T-cell (primary cell): ENCODE results near the gene DHX36. TPM values are rescaled to one million over a fixed set of nuclear protein-coding genes. Genes with fewer than 3 reads are reported as not detected.

Experiments used
- ATAC-seq, 4 experiments: fragments of 200-7000 bp in 3 of 4; fragments of 150-1000 bp in 1 of 4; cut with Tn5 transposase; replicated peaks in 1 of 4; 1 replicate in 3 of 4; 2 replicates in 1 of 4; pipeline ENCODE4 v1.10.0; 2021; ENCODE audit warnings: moderate library complexity in 3 of 4, mild to moderate bottlenecking in 2 of 4, moderate number of reproducible peaks in 1 of 4
- CTCF ChIA-PET, 2 donors: fragments of 300-600 bp; sonication (Branson Sonifier 250); formaldehyde crosslinking; loops; one replicate each; lab custom pipeline; 2022; ENCODE audit warnings: antibody characterized with exemption in 2 of 2; lab: Charles Lee
- POLR2A ChIA-PET, 2 donors: fragments of 300-600 bp; sonication (Branson Sonifier 250); formaldehyde crosslinking; loops; one replicate each; lab custom pipeline; 2022; ENCODE audit warnings: antibody characterized with exemption in 2 of 2; lab: Charles Lee
- DNase-seq, 35 experiments: peaks; one replicate each; pipeline versions ENCODE4 v3.0.0 to v3.0.0-alpha.2; 2013 to 2023
- H3K27ac ChIP-seq: one replicate; pipeline ENCODE4 v1.5.1; 2013; ENCODE audit warnings: low read length
- H3K27me3 ChIP-seq, 2 experiments: replicated peaks in 1 of 2; 1 replicate in 1 of 2; 2 replicates in 1 of 2; pipeline versions ENCODE4 v1.6.1 to v1.7.0; 2013; ENCODE audit warnings: low read length in 1 of 2, mixed read lengths in 1 of 2; ENCODE audit not compliant: control insufficient read depth in 2 of 2, insufficient read depth in 2 of 2; ENCODE audit errors: extremely low read depth in 1 of 2
- H3K36me3 ChIP-seq, 2 donors: 1 replicate in 1 of 2; 2 replicates in 1 of 2; pipeline versions ENCODE4 v1.6.1 to v1.7.0; 2013; ENCODE audit warnings: low read length in 1 of 2; ENCODE audit not compliant: control insufficient read depth in 2 of 2, insufficient read depth in 1 of 2; ENCODE audit errors: extremely low read depth in 1 of 2
- H3K4me1 ChIP-seq, 2 experiments: 1 replicate in 1 of 2; 2 replicates in 1 of 2; pipeline versions ENCODE4 v1.6.1 to v1.7.0; 2013; ENCODE audit warnings: low read length in 2 of 2, mixed read lengths in 1 of 2; ENCODE audit not compliant: insufficient read depth in 2 of 2, control insufficient read depth in 1 of 2; ENCODE audit errors: extremely low read depth in 1 of 2
- H3K4me3 ChIP-seq, 2 donors: 1 replicate in 1 of 2; 2 replicates in 1 of 2; pipeline versions ENCODE4 v1.5.1 to v1.7.0; 2013; ENCODE audit warnings: mild to moderate bottlenecking in 2 of 2, low read length in 1 of 2, moderate library complexity in 1 of 2; ENCODE audit not compliant: control insufficient read depth in 1 of 2; ENCODE audit errors: extremely low read depth in 1 of 2
- H3K9me3 ChIP-seq: 2 replicates; pipeline ENCODE4 v1.7.0; 2013
- H3K27ac Mint-ChIP-seq, 2 donors: one replicate each; pipeline ENCODE4 v1.8.0; 2020 to 2021; ENCODE audit warnings: mild to moderate bottlenecking in 2 of 2, mixed read lengths in 2 of 2
- H3K27me3 Mint-ChIP-seq, 2 donors: one replicate each; pipeline ENCODE4 v1.8.0; 2021 to 2022; ENCODE audit warnings: mixed read lengths in 2 of 2
- H3K36me3 Mint-ChIP-seq: one replicate; pipeline ENCODE4 v1.8.0; 2021; ENCODE audit warnings: mixed read lengths
- H3K4me1 Mint-ChIP-seq, 3 donors: one replicate each; pipeline ENCODE4 v1.8.0; 2020 to 2022; ENCODE audit warnings: mixed read lengths in 3 of 3, mild to moderate bottlenecking in 1 of 3
- H3K4me3 Mint-ChIP-seq, 3 donors: one replicate each; pipeline ENCODE4 v1.8.0; 2020 to 2022; ENCODE audit warnings: mild to moderate bottlenecking in 3 of 3, mixed read lengths in 3 of 3, moderate library complexity in 3 of 3
- H3K9me3 Mint-ChIP-seq, 3 donors: one replicate each; pipeline ENCODE4 v1.8.0; 2020 to 2022; ENCODE audit warnings: mixed read lengths in 3 of 3
- WGBS: methylation state at CpG from one replicate; pipeline ENCODE4 v1.1.5; 2013; ENCODE audit warnings: missing lambda C conversion rate; ENCODE audit not compliant: insufficient coverage; 5-methylcytosine and 5-hydroxymethylcytosine counted together
- total RNA-seq, 35 experiments: library from RNA in 6 of 35; stranded (reverse) in 6 of 35; fragments of 120-200 nt in 1 of 35; gene quantifications; one replicate each; pipeline versions ENCODE4 v1.2.1 to v1.2.4 and lab custom pipeline; 2013 to 2026

Gene DHX36
- total RNA-seq, 5 donors from 2014 or later (not counting 1 experiment from before 2014, with no cell fraction given) = 70.3 to 104 (median 76.8) TPM

DNA sequence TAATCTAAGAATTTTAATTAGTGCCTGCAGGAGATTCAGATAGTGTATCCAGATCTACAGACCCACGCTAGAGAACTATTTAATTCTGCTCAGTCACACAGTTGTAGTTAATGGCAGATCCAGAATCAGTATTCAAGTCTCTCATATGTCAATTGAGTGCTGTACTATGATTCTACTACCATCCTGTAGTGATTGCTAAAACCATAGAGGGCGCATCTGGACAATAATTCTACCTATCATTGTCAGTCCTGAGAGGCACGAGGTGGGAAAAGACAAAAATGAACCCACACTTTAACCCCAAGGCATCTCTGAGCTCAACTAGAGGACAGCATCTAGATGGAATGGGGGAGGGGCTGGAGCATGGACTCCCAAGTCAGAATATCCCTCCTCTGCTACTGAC lies 22.7 kb downstream of the DHX36 start:
- no peak overlapping the region for H3K27ac Mint-ChIP-seq
- Histone ChIP-seq H3K4me3 (no peak overlapping the region), H3K27ac (no peak overlapping the region), H3K27me3 (no peaks in the 10 kb centered on the region), H3K4me1 (no peaks in the 10 kb centered on the region), H3K9me3 (no peaks in the 10 kb centered on the region), H3K36me3 (peaks cover 4 to 72% of the 10 kb centered on the region in 2 donors)
- POLR2A ChIA-PET = interaction anchor here in 1 of 2 donors (0.6 kb wide), 1 partner anchor 21 kb away, joined by 3 read pairs; no protein-coding TSS in a partner anchor
- H3K4me3 Mint-ChIP-seq = no peak overlapping the region
- peaks cover 56% of the 10 kb centered on the region for H3K36me3 Mint-ChIP-seq
- H3K4me1 Mint-ChIP-seq = peaks cover 0 to 7% (median 3%) of the 10 kb centered on the region in 3 donors
- no peaks in the 10 kb centered on the region for H3K27me3 Mint-ChIP-seq
- WGBS = no CpG with 5 or more reads among the region's 3 CpGs
- ATAC-seq (no peak), DNase-seq (no peak)
- H3K9me3 Mint-ChIP-seq = no peaks in the 10 kb centered on the region
- CTCF ChIA-PET = interaction anchor here in 1 of 2 donors (1.1 to 1.4 kb wide), 2 partner anchors 11 to 13 kb away, joined by 3 to 4 read pairs; no protein-coding TSS in a partner anchor

DNA sequence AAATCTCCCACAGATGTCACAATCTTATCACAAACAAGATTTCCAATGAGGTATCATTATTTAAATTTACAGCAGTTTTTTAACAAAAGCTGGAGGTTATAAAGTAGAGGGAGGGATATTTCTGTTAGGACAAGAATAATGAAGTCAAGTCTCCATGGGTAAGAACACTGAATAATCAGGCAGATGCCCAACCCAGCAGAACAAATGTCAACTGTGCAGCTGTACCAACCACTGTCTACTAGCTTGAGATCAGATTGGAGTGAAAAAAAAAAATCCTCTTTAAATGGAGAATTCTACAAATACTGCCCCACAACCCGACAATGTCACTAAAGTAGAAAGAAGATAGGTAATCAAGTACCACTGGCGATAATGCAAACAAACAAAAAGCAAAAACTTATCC lies 30.3 kb downstream of the DHX36 start:
- Mint-ChIP-seq H3K9me3 (no peaks in the 10 kb centered on the region), H3K27ac (no peak overlapping the region), H3K4me1 (peaks cover 0 to 2% (median 0%) of the 10 kb centered on the region in 3 donors), H3K27me3 (no peaks in the 10 kb centered on the region), H3K36me3 (peaks cover 52% of the 10 kb centered on the region), H3K4me3 (no peak overlapping the region)
- ChIA-PET POLR2A (no interaction called here), CTCF (no interaction called here)
- no peak overlapping the region for H3K4me3 ChIP-seq
- no peaks in the 10 kb centered on the region for H3K27me3 ChIP-seq
- H3K36me3 ChIP-seq = peaks cover 0 to 77% of the 10 kb centered on the region in 2 donors
- no peak for DNase-seq
- H3K27ac ChIP-seq = no peak overlapping the region
- no CpG with 5 or more reads among the region's 2 CpGs for WGBS
- H3K9me3 ChIP-seq = no peaks in the 10 kb centered on the region
- ATAC-seq = no peak
- no peaks in the 10 kb centered on the region for H3K4me1 ChIP-seq

DNA sequence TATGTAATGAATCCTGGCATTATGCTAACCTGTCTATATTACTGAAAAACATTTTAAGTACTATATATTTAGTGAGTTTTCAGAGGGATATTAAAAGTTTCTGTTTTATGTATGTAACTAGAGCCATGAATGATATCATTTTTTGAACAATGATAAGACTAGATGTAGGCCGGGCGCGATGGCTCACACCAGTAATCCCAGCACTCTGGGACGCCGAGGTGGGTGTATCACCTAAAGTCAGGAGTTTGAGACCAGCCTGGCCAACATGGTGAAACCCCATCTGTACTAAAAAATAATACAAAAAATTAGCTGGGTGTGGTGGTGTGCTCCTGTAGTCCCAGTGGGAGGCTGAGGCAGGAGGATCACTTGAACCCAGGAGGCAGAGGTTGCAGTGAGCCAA lies 34.1 kb downstream of the DHX36 start:
- no peak overlapping the region for H3K4me3 ChIP-seq
- DNase-seq = no peak
- no peak overlapping the region for H3K27ac ChIP-seq
- H3K4me1 ChIP-seq = no peaks in the 10 kb centered on the region
- peaks cover 2 to 3% (median 2%) of the 10 kb centered on the region in 3 donors for H3K4me1 Mint-ChIP-seq
- no peaks in the 10 kb centered on the region for H3K9me3 ChIP-seq
- no peaks in the 10 kb centered on the region for H3K9me3 Mint-ChIP-seq
- POLR2A ChIA-PET = interaction anchor here in 1 of 2 donors (0.7 kb wide), 1 partner anchor 9 kb away, joined by 4 read pairs; no protein-coding TSS in a partner anchor
- H3K36me3 ChIP-seq = peaks cover 0 to 81% of the 10 kb centered on the region in 2 donors
- CTCF ChIA-PET = no interaction called here
- peaks cover 61% of the 10 kb centered on the region for H3K36me3 Mint-ChIP-seq
- H3K27me3 Mint-ChIP-seq = no peaks in the 10 kb centered on the region
- WGBS = no CpG with 5 or more reads among the region's 5 CpGs
- no peak overlapping the region for H3K27ac Mint-ChIP-seq
- H3K27me3 ChIP-seq = no peaks in the 10 kb centered on the region
- H3K4me3 Mint-ChIP-seq = no peak overlapping the region
- ATAC-seq = no peak

DNA sequence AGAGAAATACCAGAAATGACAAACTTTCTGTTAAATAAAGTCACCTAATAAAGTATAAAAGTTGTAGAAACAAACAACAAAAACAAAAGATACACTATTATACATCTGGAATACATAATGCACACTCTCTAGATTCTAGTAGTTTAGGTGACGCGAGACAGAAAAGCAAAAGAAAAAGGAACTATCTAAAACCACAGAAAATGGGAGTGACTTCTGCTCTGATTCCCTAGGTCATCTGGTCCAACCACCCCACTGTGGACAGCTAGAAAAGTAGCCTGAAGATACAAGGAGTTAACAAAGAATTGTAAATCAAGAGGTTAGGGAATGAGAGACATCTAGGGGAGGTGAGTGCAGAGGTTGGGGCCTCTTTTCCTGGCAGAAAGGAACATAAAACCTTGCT lies 39.1 kb downstream of the DHX36 start:
- H3K27me3 Mint-ChIP-seq = no peaks in the 10 kb centered on the region
- Histone ChIP-seq H3K27ac (no peak overlapping the region), H3K27me3 (no peaks in the 10 kb centered on the region), H3K4me1 (no peaks in the 10 kb centered on the region), H3K4me3 (no peak overlapping the region), H3K9me3 (no peaks in the 10 kb centered on the region), H3K36me3 (peaks cover 0 to 78% of the 10 kb centered on the region in 2 donors)
- ATAC-seq = no peak
- H3K27ac Mint-ChIP-seq = no peak overlapping the region
- ChIA-PET CTCF (no interaction called here), POLR2A (interaction anchor here in 1 of 2 donors (0.7 kb wide), 1 partner anchor 156 kb away, joined by 5 read pairs; no protein-coding TSS in a partner anchor)
- no peak overlapping the region for H3K4me3 Mint-ChIP-seq
- peaks cover 68% of the 10 kb centered on the region for H3K36me3 Mint-ChIP-seq
- peaks cover 2 to 5% (median 2%) of the 10 kb centered on the region in 3 donors for H3K4me1 Mint-ChIP-seq
- no peak for DNase-seq
- no CpG with 5 or more reads among the region's 2 CpGs for WGBS
- H3K9me3 Mint-ChIP-seq = no peaks in the 10 kb centered on the region

DNA sequence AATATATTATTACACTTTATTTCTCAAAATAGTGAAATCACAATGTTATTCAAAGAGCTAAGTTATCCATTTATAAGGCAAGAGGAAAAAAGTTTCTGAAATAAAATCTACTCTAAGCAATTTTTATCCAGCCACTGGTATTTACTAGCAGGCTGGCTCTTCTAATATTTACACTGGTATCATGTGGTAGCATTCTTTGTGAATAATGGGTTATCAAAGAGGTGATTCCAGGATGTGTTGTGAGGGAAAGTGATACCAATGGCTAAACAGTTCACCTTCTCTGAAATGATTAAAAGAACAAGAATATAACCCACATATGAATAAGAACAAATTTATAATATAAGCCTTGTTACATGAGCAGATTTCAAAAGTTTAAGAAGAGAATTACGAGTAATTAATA lies 44.1 kb downstream of the DHX36 start:
- no peak overlapping the region for H3K27ac ChIP-seq
- no peaks in the 10 kb centered on the region for H3K9me3 Mint-ChIP-seq
- H3K27me3 Mint-ChIP-seq = no peaks in the 10 kb centered on the region
- peaks cover 58% of the 10 kb centered on the region for H3K36me3 Mint-ChIP-seq
- CTCF ChIA-PET = interaction anchor here in 1 of 2 donors (0.7 kb wide), 1 partner anchor 800 kb away, joined by 3 read pairs; no protein-coding TSS in a partner anchor
- no peaks in the 10 kb centered on the region for H3K4me1 ChIP-seq
- no peak for ATAC-seq
- no peak for DNase-seq
- POLR2A ChIA-PET = interaction anchor here in 1 of 2 donors (0.6 to 0.9 kb wide), 2 partner anchors 16 to 1379 kb away, joined by 3 to 5 read pairs; no protein-coding TSS in a partner anchor
- H3K9me3 ChIP-seq = no peaks in the 10 kb centered on the region
- no CpG with 5 or more reads among the region's 1 CpG for WGBS
- peaks cover 3 to 63% of the 10 kb centered on the region in 2 donors for H3K36me3 ChIP-seq
- H3K27ac Mint-ChIP-seq = no peak overlapping the region
- no peak overlapping the region for H3K4me3 Mint-ChIP-seq
- no peaks in the 10 kb centered on the region for H3K27me3 ChIP-seq
- H3K4me1 Mint-ChIP-seq = peaks cover 2% of the 10 kb centered on the region in 3 donors
- H3K4me3 ChIP-seq = no peak overlapping the region

DNA sequence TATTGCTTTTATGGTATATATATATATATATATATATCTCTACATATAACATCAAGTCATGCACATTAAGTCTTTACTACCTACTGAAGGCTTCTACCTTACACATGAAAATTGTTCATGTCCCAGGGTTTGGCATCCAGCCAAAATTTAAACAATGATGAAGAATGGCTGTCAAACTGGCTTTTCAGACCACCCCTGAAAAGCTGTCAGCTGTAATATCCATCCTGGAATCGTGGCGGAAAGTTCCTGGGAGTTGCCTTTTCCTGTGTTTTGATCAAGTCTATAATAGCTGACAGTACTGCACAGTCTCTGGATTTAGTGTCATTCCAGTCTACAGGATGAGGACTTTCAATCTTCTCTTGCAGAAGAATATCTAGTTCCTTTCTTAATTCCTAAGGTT lies 48.3 kb downstream of the DHX36 start:
- H3K27ac Mint-ChIP-seq = no peak overlapping the region
- peaks cover 10 to 51% of the 10 kb centered on the region in 2 donors for H3K36me3 ChIP-seq
- H3K4me3 ChIP-seq = no peak overlapping the region
- no peaks in the 10 kb centered on the region for H3K4me1 ChIP-seq
- no peak overlapping the region for H3K27ac ChIP-seq
- 100% methylated on average over 2 of the region's 2 CpGs for WGBS
- DNase-seq (no peak), ATAC-seq (no peak)
- no peaks in the 10 kb centered on the region for H3K27me3 ChIP-seq
- H3K9me3 Mint-ChIP-seq = no peaks in the 10 kb centered on the region
- peaks cover 0 to 6% (median 1%) of the 10 kb centered on the region in 3 donors for H3K4me1 Mint-ChIP-seq
- H3K4me3 Mint-ChIP-seq = no peak overlapping the region
- ChIA-PET POLR2A (no interaction called here), CTCF (no interaction called here)
- H3K36me3 Mint-ChIP-seq = peaks cover 53% of the 10 kb centered on the region
- no peaks in the 10 kb centered on the region for H3K9me3 ChIP-seq
- H3K27me3 Mint-ChIP-seq = no peaks in the 10 kb centered on the region
